Mesenchymal stem cell (in vitro differentiated cells and primary cell): ENCODE data around the gene SASH3.
A peak's percentile ranks its signal among the peaks of the same experiment; 100 is the strongest.

Experiments
- DNase-seq: peaks from one replicate; pipeline ENCODE4 v3.0.0-alpha.2; 2013
- H2AFZ ChIP-seq: one replicate; pipeline ENCODE4 v1.6.1; 2013; ENCODE audit warnings: low read depth, mild to moderate bottlenecking, control low read depth, inconsistent platforms, low read length, moderate library complexity
- H2AK5ac ChIP-seq: 2 replicates; pipeline ENCODE4 v1.6.1; 2013; ENCODE audit warnings: low read length, moderate library complexity, mild to moderate bottlenecking, inconsistent platforms; ENCODE audit not compliant: severe bottlenecking
- H2BK120ac ChIP-seq: one replicate; pipeline ENCODE4 v1.6.1; 2013; ENCODE audit warnings: low read depth, mild to moderate bottlenecking, inconsistent platforms, low read length, moderate library complexity
- H2BK12ac ChIP-seq, 2 experiments: one replicate each; pipeline ENCODE4 v1.6.1; 2013; ENCODE audit warnings: inconsistent platforms in 2 of 2, low read length in 2 of 2, mild to moderate bottlenecking in 2 of 2, moderate library complexity in 2 of 2, control low read depth in 1 of 2
- H2BK15ac ChIP-seq: one replicate; pipeline ENCODE4 v1.6.1; 2013; ENCODE audit warnings: mild to moderate bottlenecking, low read depth, inconsistent platforms; ENCODE audit not compliant: poor library complexity, severe bottlenecking
- H2BK5ac ChIP-seq: 2 replicates; pipeline ENCODE4 v1.6.1; 2013; ENCODE audit warnings: low read depth, mild to moderate bottlenecking, low read length, control low read depth, inconsistent platforms; ENCODE audit not compliant: poor library complexity, severe bottlenecking
- H3K14ac ChIP-seq, 2 experiments: one replicate each; pipeline ENCODE4 v1.6.1; 2013; ENCODE audit warnings: inconsistent platforms in 2 of 2, low read length in 2 of 2, control low read depth in 1 of 2, mild to moderate bottlenecking in 1 of 2, moderate library complexity in 1 of 2
- H3K18ac ChIP-seq, 2 experiments: one replicate each; pipeline ENCODE4 v1.6.1; 2013; ENCODE audit warnings: inconsistent platforms in 2 of 2, low read length in 2 of 2, control low read depth in 1 of 2, low read depth in 1 of 2, mild to moderate bottlenecking in 1 of 2
- H3K23ac ChIP-seq, 2 experiments: one replicate each; pipeline ENCODE4 v1.6.1; 2013; ENCODE audit warnings: inconsistent platforms in 2 of 2, low read length in 2 of 2, mild to moderate bottlenecking in 2 of 2, moderate library complexity in 2 of 2, control low read depth in 1 of 2
- H3K27ac ChIP-seq: 2 replicates; pipeline ENCODE4 v1.5.1; 2013; ENCODE audit warnings: mild to moderate bottlenecking, moderate library complexity, low read length, control low read depth, inconsistent platforms; ENCODE audit not compliant: poor library complexity, severe bottlenecking
- H3K27me3 ChIP-seq, 2 experiments: 2 replicates each; pipeline versions ENCODE4 v1.6.1 to v1.7.0; 2013; ENCODE audit warnings: low read length in 2 of 2, mild to moderate bottlenecking in 2 of 2, moderate library complexity in 2 of 2, control low read depth in 1 of 2, inconsistent platforms in 1 of 2; ENCODE audit not compliant: control insufficient read depth in 1 of 2, insufficient read depth in 1 of 2
- H3K36me3 ChIP-seq, 2 experiments: 2 replicates each; pipeline versions ENCODE4 v1.6.1 to v1.7.0; 2013; ENCODE audit warnings: low read length in 2 of 2, control low read depth in 1 of 2, inconsistent platforms in 1 of 2, low read depth in 1 of 2, mild to moderate bottlenecking in 1 of 2; ENCODE audit not compliant: insufficient read depth in 2 of 2, control insufficient read depth in 1 of 2
- H3K4ac ChIP-seq, 2 experiments: one replicate each; pipeline ENCODE4 v1.6.1; 2013; ENCODE audit warnings: inconsistent platforms in 2 of 2, low read length in 2 of 2, mild to moderate bottlenecking in 2 of 2, moderate library complexity in 2 of 2, control low read depth in 1 of 2, low read depth in 1 of 2
- H3K4me1 ChIP-seq: 2 replicates; pipeline ENCODE4 v1.6.1; 2013; ENCODE audit warnings: low read depth, low read length, control low read depth; ENCODE audit not compliant: control insufficient read depth, insufficient read depth
- H3K4me2 ChIP-seq: 2 replicates; pipeline ENCODE4 v1.6.1; 2013; ENCODE audit warnings: low read length, mild to moderate bottlenecking, inconsistent platforms; ENCODE audit not compliant: poor library complexity, severe bottlenecking
- H3K4me3 ChIP-seq, 2 experiments: 2 replicates each; pipeline versions ENCODE4 v1.5.1 to v1.7.0; 2013; ENCODE audit warnings: low read length in 2 of 2, mild to moderate bottlenecking in 2 of 2, control low read depth in 1 of 2, low read depth in 1 of 2; ENCODE audit not compliant: insufficient read depth in 1 of 2
- H3K79me1 ChIP-seq: replicated peaks from 2 replicates; pipeline ENCODE4 v1.6.1; 2013; ENCODE audit warnings: mild to moderate bottlenecking, control low read depth, low read length, inconsistent platforms; ENCODE audit not compliant: poor library complexity, severe bottlenecking
- H3K9ac ChIP-seq: 2 replicates; pipeline ENCODE4 v1.7.0; 2013; ENCODE audit warnings: mild to moderate bottlenecking, low read length, moderate library complexity
- H3K9me3 ChIP-seq: 2 replicates; pipeline ENCODE4 v1.7.0; 2013; ENCODE audit warnings: mild to moderate bottlenecking, low read length; ENCODE audit not compliant: control insufficient read depth
- H4K8ac ChIP-seq: one replicate; pipeline ENCODE4 v1.6.1; 2013; ENCODE audit warnings: inconsistent platforms, mild to moderate bottlenecking, low read length, moderate library complexity
- H4K91ac ChIP-seq: one replicate; pipeline ENCODE4 v1.6.1; 2013; ENCODE audit warnings: mild to moderate bottlenecking, low read length, inconsistent platforms
- WGBS: methylation state at CpG from one replicate; pipeline ENCODE4 v1.1.7; 2013; ENCODE audit warnings: mixed read lengths; 5-methylcytosine and 5-hydroxymethylcytosine counted together

The SASH3 gene

GRCh38 chrX:129763666-129764065 lies 16.1 kb upstream of the SASH3 start:
- no peak overlapping the region for H3K4me3 ChIP-seq

GRCh38 chrX:129768186-129768585 lies 11.6 kb upstream of the SASH3 start:
- Histone ChIP-seq H3K79me1 (no peaks in the 10 kb centered on the region), H4K91ac (no peak overlapping the region), H3K23ac (no peak overlapping the region), H2AFZ (no peak overlapping the region), H3K4me1 (no peaks in the 10 kb centered on the region), H3K9me3 (no peaks in the 10 kb centered on the region), H4K8ac (no peak overlapping the region), H2BK12ac (no peak overlapping the region), H2BK15ac (no peak overlapping the region), H3K4me3 (no peak overlapping the region), H2BK5ac (no peak overlapping the region), H3K18ac (no peak overlapping the region), H2AK5ac (no peak overlapping the region), H2BK120ac (no peak overlapping the region), H3K4me2 (no peak overlapping the region), H3K36me3 (no peaks in the 10 kb centered on the region), H3K14ac (no peak overlapping the region), H3K4ac (no peak overlapping the region), H3K9ac (no peak overlapping the region), H3K27me3 (peaks cover 0 to 29% of the 10 kb centered on the region in 2 experiments), H3K27ac (no peak overlapping the region)
- 94% methylated on average over 8 of the region's 8 CpGs for WGBS
- no peak for DNase-seq

More at GRCh38 chrX:129763666-129764065, 16.1 kb upstream of the SASH3 start:
- Histone ChIP-seq H3K9me3 (no peaks in the 10 kb centered on the region), H3K27ac (no peak overlapping the region), H4K91ac (no peak overlapping the region), H2AFZ (no peak overlapping the region), H3K27me3 (peaks cover 0 to 22% of the 10 kb centered on the region in 2 experiments), H2BK120ac (no peak overlapping the region), H4K8ac (no peak overlapping the region), H3K79me1 (no peaks in the 10 kb centered on the region), H3K36me3 (no peaks in the 10 kb centered on the region), H3K4me2 (no peak overlapping the region), H2BK5ac (no peak overlapping the region), H2BK12ac (no peak overlapping the region), H3K23ac (no peak overlapping the region), H3K4ac (no peak overlapping the region), H3K18ac (no peak overlapping the region), H2BK15ac (no peak overlapping the region), H3K14ac (no peak overlapping the region), H2AK5ac (no peak overlapping the region), H3K9ac (no peak overlapping the region), H3K4me1 (peaks cover 13% of the 10 kb centered on the region)
- DNase-seq, result no peak

GRCh38 chrX:129768586-129769466 lies 10.9 kb upstream of the SASH3 start:
- no peak overlapping the region for H3K14ac ChIP-seq
- H2BK12ac ChIP-seq, result no peak overlapping the region
- no peaks in the 10 kb centered on the region for H3K36me3 ChIP-seq
- H3K9ac ChIP-seq, result no peak overlapping the region
- H3K27me3 ChIP-seq, result peaks cover 0 to 26% of the 10 kb centered on the region in 2 experiments
- H2AK5ac ChIP-seq, result no peak overlapping the region
- no peak overlapping the region for H3K23ac ChIP-seq
- no peak overlapping the region for H4K91ac ChIP-seq
- no peak overlapping the region for H3K27ac ChIP-seq
- H3K4ac ChIP-seq, result no peak overlapping the region
- no peak for DNase-seq
- no peaks in the 10 kb centered on the region for H3K9me3 ChIP-seq
- no peak overlapping the region for H4K8ac ChIP-seq
- H3K4me1 ChIP-seq, result no peaks in the 10 kb centered on the region
- H3K79me1 ChIP-seq, result no peaks in the 10 kb centered on the region
- H3K4me2 ChIP-seq, result no peak overlapping the region
- H3K4me3 ChIP-seq, result no peak overlapping the region
- no peak overlapping the region for H2BK120ac ChIP-seq
- H2BK5ac ChIP-seq, result no peak overlapping the region
- 88% methylated on average over 8 of the region's 8 CpGs for WGBS
- no peak overlapping the region for H2AFZ ChIP-seq
- no peak overlapping the region for H2BK15ac ChIP-seq
- H3K18ac ChIP-seq, result no peak overlapping the region

GRCh38 chrX:129769467-129770154 lies 10.1 kb upstream of the SASH3 start:
- H3K79me1 ChIP-seq, result no peaks in the 10 kb centered on the region
- no peak overlapping the region for H3K4ac ChIP-seq
- DNase-seq, result no peak
- H3K27me3 ChIP-seq, result peaks cover 0 to 26% of the 10 kb centered on the region in 2 experiments
- no peak overlapping the region for H2AFZ ChIP-seq
- H3K4me3 ChIP-seq, result no peak overlapping the region
- no peak overlapping the region for H2BK15ac ChIP-seq
- no peak overlapping the region for H4K8ac ChIP-seq
- H3K23ac ChIP-seq, result no peak overlapping the region
- no peaks in the 10 kb centered on the region for H3K4me1 ChIP-seq
- no peak overlapping the region for H4K91ac ChIP-seq
- no peak overlapping the region for H2BK12ac ChIP-seq
- no peak overlapping the region for H3K4me2 ChIP-seq
- no peaks in the 10 kb centered on the region for H3K36me3 ChIP-seq
- no peak overlapping the region for H3K27ac ChIP-seq
- H2BK5ac ChIP-seq, result peak overlapping the region; percentile 19
- no peak overlapping the region for H2BK120ac ChIP-seq
- no peak overlapping the region for H3K18ac ChIP-seq
- 91% methylated on average over 6 of the region's 9 CpGs for WGBS
- H3K9ac ChIP-seq, result no peak overlapping the region
- no peak overlapping the region for H2AK5ac ChIP-seq
- H3K9me3 ChIP-seq, result no peaks in the 10 kb centered on the region
- H3K14ac ChIP-seq, result no peak overlapping the region
